ENCODE data around the gene PPM1H. TPM values are rescaled to one million over a fixed set of nuclear protein-coding genes. Genes with fewer than 3 reads are reported as not detected.
A peak's percentile ranks its signal among the peaks of the same experiment; 100 is the strongest.

The PPM1H gene
- total RNA-seq, 1 experiment from 2014 or later: 37.1 TPM

- DNase-seq (ENCODE audit: low spot score) (no peak), ATAC-seq (no peak)
- POLR2A ChIA-PET: no interaction called here
- Mint-ChIP-seq H3K27ac (no peak overlapping the region), H3K4me3 (no peak overlapping the region), H3K4me1 (peaks cover 39% of the 10 kb centered on the region), H3K27me3 (ENCODE audit: low read depth) (no peaks in the 10 kb centered on the region), H3K9me3 (no peaks in the 10 kb centered on the region), H3K36me3 (peaks cover 9% of the 10 kb centered on the region; the same call in 1 of the 2 replicates)
- TF ChIP-seq CBFB (CRISPR knock-in tag; IDR thresholded peaks at IDR 0.05; ENCODE audit: low read depth): no peak
- TF ChIP-seq ATF2 (CRISPR knock-in tag; IDR thresholded peaks at IDR 0.05; ENCODE audit: borderline replicate concordance, low read depth): no peak
- no peak for TF ChIP-seq STAT6 (CRISPR knock-in tag; conservative IDR thresholded peaks at IDR 0.05; ENCODE audit: low read depth)
- no peak for TF ChIP-seq ZBTB43 (CRISPR knock-in tag; IDR thresholded peaks at IDR 0.05)
- TF ChIP-seq ERG (CRISPR knock-in tag; IDR thresholded peaks at IDR 0.05): no peak
- CTCF ChIA-PET: interaction anchor here (0.7 to 3.5 kb wide), 5 partner anchors 10 to 349 kb away, joined by 3 to 16 read pairs (median 4); no protein-coding TSS in a partner anchor
These were observed 150.4 kb downstream of the PPM1H start for GRCh38 chr12:62784576-62784975.

- Mint-ChIP-seq H3K9me3 (no peaks in the 10 kb centered on the region), H3K27me3 (ENCODE audit: low read depth) (no peaks in the 10 kb centered on the region), H3K36me3 (peaks cover 9% of the 10 kb centered on the region; the same call in 1 of the 2 replicates), H3K4me3 (no peak overlapping the region), H3K4me1 (peaks cover 39% of the 10 kb centered on the region), H3K27ac (0 out of 2 replicates have a peak overlapping the region, but pooled peaks have one; percentile 74)
- ChIA-PET POLR2A (no interaction called here), CTCF (interaction anchor here (1.3 to 3.5 kb wide), 4 partner anchors 11 to 285 kb away, joined by 4 to 16 read pairs (median 10); no protein-coding TSS in a partner anchor)
- ATAC-seq: peak; percentile 19; the same call in 1 of the 2 replicates
- no peak for TF ChIP-seq ZNF263 (CRISPR knock-in tag; IDR thresholded peaks at IDR 0.05; ENCODE audit: low read depth)
- no peak for TF ChIP-seq IRF1 (CRISPR knock-in tag; IDR thresholded peaks at IDR 0.05)
- TF ChIP-seq STAT6 (CRISPR knock-in tag; conservative IDR thresholded peaks at IDR 0.05; ENCODE audit: low read depth): no peak
- TF ChIP-seq E2F5 (CRISPR knock-in tag; IDR thresholded peaks at IDR 0.05): no peak
- TF ChIP-seq NFE2L1 (CRISPR knock-in tag; IDR thresholded peaks at IDR 0.05): no peak
- no peak for TF ChIP-seq TP53 (CRISPR knock-in tag; IDR thresholded peaks at IDR 0.05)
- no peak for DNase-seq (ENCODE audit: low spot score)
These were observed 151.1 kb downstream of the PPM1H start for GRCh38 chr12:62783881-62784280.

Data from WTC11 (cell line).